Measurements from ENCODE around the gene KRT5. TPM values are rescaled to one million over a fixed set of nuclear protein-coding genes. Genes with fewer than 3 reads are reported as not detected.

Gene KRT5
- total and polyA plus RNA-seq, 2 donors (not counting 3 experiments of a cell fraction or from before 2014, with no cell fraction given), result 0.32 to 0.86 TPM

GRCh38 chr12:52498946-52499345 is 21.2 kb downstream of the KRT5 start:
- CTCF ChIA-PET, result no interaction called here
- BruUV-seq (replicated peaks), result no TSS peak
- POLR2A ChIA-PET, result no interaction called here
- intact Hi-C loops (cut with micrococcal nuclease) (no loop called here), dilution Hi-C loops (cut with MboI; ENCODE audit: extremely low pct_ligation_motif_present, low sequenced_read_pairs) (no loop called here)
- TF ChIP-seq JUN (IDR thresholded peaks at IDR 0.05; ENCODE audit: borderline replicate concordance, insufficient read depth, insufficient read length, low read depth) (no peak), GATA2 (IDR thresholded peaks at IDR 0.05; ENCODE audit: insufficient read depth, insufficient read length, low read depth, low read length) (no peak), POLR2AphosphoS5 (IDR thresholded peaks at IDR 0.05; ENCODE audit: insufficient read depth, low read depth, low read length) (no peak), FOS (IDR thresholded peaks at IDR 0.05; ENCODE audit: borderline replicate concordance, insufficient read depth, low read length) (no peak), MAX (IDR thresholded peaks at IDR 0.05; ENCODE audit: insufficient read depth, insufficient read length) (no peak), EZH2 (IDR thresholded peaks at IDR 0.05; ENCODE audit: borderline replicate concordance, low read depth, low read length, severe bottlenecking) (no peak), POLR2A (IDR thresholded peaks at IDR 0.05; ENCODE audit: low read depth, low read length) (no peak), CTCF (IDR thresholded peaks at IDR 0.05; ENCODE audit: extremely low read depth in 1 of 2, insufficient read depth in 1 of 2, low read depth in 1 of 2, low read length in 2 of 2) (no peak), MYC (IDR thresholded peaks at IDR 0.05; ENCODE audit: low read depth, low read length) (no peak)
- FAIRE-seq, result no peak
- no peaks in the 10 kb centered on the region for H3K79me2 ChIP-seq (ENCODE audit: control insufficient read depth, insufficient read depth, low read length)
- no peak overlapping the region for H3K9ac ChIP-seq (replicated peaks; ENCODE audit: extremely low read depth, insufficient read depth, low read length)
- H2AFZ ChIP-seq (ENCODE audit: low read depth, low read length), result no peak overlapping the region
- DNase-seq (ENCODE audit: low read depth, low spot score), result no peak
- no peaks in the 10 kb centered on the region for H4K20me1 ChIP-seq (replicated peaks; ENCODE audit: control insufficient read depth, extremely low read depth, insufficient read depth, low read length)
- no peaks in the 10 kb centered on the region for H3K36me3 ChIP-seq (ENCODE audit: control insufficient read depth in 2 of 2, extremely low read depth in 1 of 2, insufficient read depth in 2 of 2, low read length in 2 of 2)
- H3K4me2 ChIP-seq (ENCODE audit: insufficient read depth, low read length), result no peak overlapping the region
- H3K27me3 ChIP-seq (ENCODE audit: control insufficient read depth in 2 of 2, insufficient read depth in 2 of 2, low read length in 2 of 2), result peaks cover 10 to 14% of the 10 kb centered on the region in 2 experiments
- no peaks in the 10 kb centered on the region for H3K9me3 ChIP-seq (replicated peaks; ENCODE audit: control insufficient read depth, insufficient read depth, low read length)
- H3K4me1 ChIP-seq (ENCODE audit: control insufficient read depth, extremely low read depth, insufficient read depth, low read length), result no peaks in the 10 kb centered on the region
- H3K4me3 ChIP-seq (replicated peaks in 1 of 3; ENCODE audit: insufficient read depth in 1 of 3, low read depth in 1 of 3, low read length in 3 of 3), result no peak overlapping the region
- no peaks in the 10 kb centered on the region for H3K9me1 ChIP-seq (replicated peaks; ENCODE audit: control insufficient read depth, extremely low read depth, insufficient read depth, low read length)
- H3K27ac ChIP-seq (ENCODE audit: insufficient read depth, low read depth, low read length), result no peak overlapping the region
